Fibroblast of lung (primary cell): Measurements from ENCODE around the gene SREBF2.

Experiments
- CTCF ChIP-seq, 2 donors: IDR thresholded peaks in 1 of 2; conservative IDR thresholded peaks in 1 of 2; 1 replicate in 1 of 2; 2 replicates in 1 of 2; pipeline ENCODE4 v1.5.1; 2011 to 2012; ENCODE audit warnings: low read length in 2 of 2, control low read depth in 1 of 2, inconsistent platforms in 1 of 2, low read depth in 1 of 2, mild to moderate bottlenecking in 1 of 2
- EZH2 ChIP-seq: IDR thresholded peaks from 2 replicates; pipeline ENCODE4 v1.5.1; 2012; ENCODE audit warnings: low read length, control low read depth, mild to moderate bottlenecking; ENCODE audit errors: missing control alignments

GRCh38 chr22:41922328-41922727 is 89.4 kb downstream of the SREBF2 start:
- TF ChIP-seq CTCF (conservative IDR thresholded peaks at IDR 0.05 in 1 of 2, IDR thresholded peaks at IDR 0.05 in 1 of 2; ENCODE audit: low read depth in 1 of 2, low read length in 2 of 2), result no peak
- no peak for TF ChIP-seq EZH2
